PFSK-1 (cell line): Measurements from ENCODE around the gene LCN10.

ENCODE experiments used
- POLR2AphosphoS5 ChIP-seq: IDR thresholded peaks from 2 replicates; pipeline ENCODE4 v1.6.1; 2012; ENCODE audit warnings: low read depth, mild to moderate bottlenecking, control low read depth, low read length, moderate library complexity
- SIN3A ChIP-seq: IDR thresholded peaks from 2 replicates; pipeline ENCODE4 v1.6.1; 2012; ENCODE audit warnings: mild to moderate bottlenecking, low read length, moderate library complexity, borderline replicate concordance; ENCODE audit not compliant: insufficient read depth
- TF ChIP-seq, protein P1 (sequence below), 2 experiments: IDR thresholded peaks; 2 replicates each; pipeline versions ENCODE4 v1.6.1 to v1.8.0; 2011 to 2012; ENCODE audit warnings: low read depth in 2 of 2, low read length in 2 of 2, control low read depth in 1 of 2, inconsistent platforms in 1 of 2, mild to moderate bottlenecking in 1 of 2, moderate library complexity in 1 of 2; ENCODE audit not compliant: insufficient read depth in 1 of 2

DNA sequence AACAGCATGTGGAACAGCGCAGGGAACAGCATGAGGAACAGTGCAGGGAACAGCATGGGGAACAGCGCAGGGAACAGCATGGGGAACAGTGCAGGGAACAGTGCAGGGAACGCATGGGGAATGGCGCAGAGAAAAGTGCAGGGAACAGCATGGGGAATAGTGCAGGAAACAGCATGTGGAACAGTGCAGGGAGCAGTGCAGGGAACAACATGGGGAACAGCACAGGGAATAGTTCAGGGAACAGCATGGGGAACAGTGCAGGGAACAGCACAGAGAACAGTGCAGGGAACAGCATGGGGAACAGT lies 13.3 kb upstream of the LCN10 start:
- TF ChIP-seq, protein P1, sequence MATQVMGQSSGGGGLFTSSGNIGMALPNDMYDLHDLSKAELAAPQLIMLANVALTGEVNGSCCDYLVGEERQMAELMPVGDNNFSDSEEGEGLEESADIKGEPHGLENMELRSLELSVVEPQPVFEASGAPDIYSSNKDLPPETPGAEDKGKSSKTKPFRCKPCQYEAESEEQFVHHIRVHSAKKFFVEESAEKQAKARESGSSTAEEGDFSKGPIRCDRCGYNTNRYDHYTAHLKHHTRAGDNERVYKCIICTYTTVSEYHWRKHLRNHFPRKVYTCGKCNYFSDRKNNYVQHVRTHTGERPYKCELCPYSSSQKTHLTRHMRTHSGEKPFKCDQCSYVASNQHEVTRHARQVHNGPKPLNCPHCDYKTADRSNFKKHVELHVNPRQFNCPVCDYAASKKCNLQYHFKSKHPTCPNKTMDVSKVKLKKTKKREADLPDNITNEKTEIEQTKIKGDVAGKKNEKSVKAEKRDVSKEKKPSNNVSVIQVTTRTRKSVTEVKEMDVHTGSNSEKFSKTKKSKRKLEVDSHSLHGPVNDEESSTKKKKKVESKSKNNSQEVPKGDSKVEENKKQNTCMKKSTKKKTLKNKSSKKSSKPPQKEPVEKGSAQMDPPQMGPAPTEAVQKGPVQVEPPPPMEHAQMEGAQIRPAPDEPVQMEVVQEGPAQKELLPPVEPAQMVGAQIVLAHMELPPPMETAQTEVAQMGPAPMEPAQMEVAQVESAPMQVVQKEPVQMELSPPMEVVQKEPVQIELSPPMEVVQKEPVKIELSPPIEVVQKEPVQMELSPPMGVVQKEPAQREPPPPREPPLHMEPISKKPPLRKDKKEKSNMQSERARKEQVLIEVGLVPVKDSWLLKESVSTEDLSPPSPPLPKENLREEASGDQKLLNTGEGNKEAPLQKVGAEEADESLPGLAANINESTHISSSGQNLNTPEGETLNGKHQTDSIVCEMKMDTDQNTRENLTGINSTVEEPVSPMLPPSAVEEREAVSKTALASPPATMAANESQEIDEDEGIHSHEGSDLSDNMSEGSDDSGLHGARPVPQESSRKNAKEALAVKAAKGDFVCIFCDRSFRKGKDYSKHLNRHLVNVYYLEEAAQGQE (IDR thresholded peaks at IDR 0.05; ENCODE audit: insufficient read depth in 1 of 2, low read depth in 2 of 2, low read length in 2 of 2) = no peak
- no peak for TF ChIP-seq POLR2AphosphoS5
- no peak for TF ChIP-seq SIN3A
